Measurements from ENCODE around the gene MAP3K7CL.

Gene MAP3K7CL

DNA sequence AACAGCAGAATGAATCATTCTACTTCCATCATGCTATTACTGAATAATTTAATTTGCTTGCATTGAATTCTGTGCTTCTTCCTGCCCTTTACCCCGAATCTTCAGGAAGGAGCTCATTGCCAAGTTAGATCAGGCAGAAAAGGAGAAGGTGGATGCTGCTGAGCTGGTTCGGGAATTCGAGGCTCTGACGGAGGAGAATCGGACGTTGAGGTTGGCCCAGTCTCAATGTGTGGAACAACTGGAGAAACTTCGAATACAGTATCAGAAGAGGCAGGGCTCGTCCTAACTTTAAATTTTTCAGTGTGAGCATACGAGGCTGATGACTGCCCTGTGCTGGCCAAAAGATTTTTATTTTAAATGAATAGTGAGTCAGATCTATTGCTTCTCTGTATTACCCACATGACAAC is 44.2 kb downstream of the MAP3K7CL start:
- H3K4me3 ChIP-seq (ENCODE audit: low read depth, low read length) = no peak overlapping the region
- DNase-seq (ENCODE audit: low read depth) = no peak
- no peak for TF ChIP-seq MAX (IDR thresholded peaks at IDR 0.05; ENCODE audit: low read depth, low read length)
- TF ChIP-seq MYC (IDR thresholded peaks at IDR 0.05; ENCODE audit: low read depth, low read length) = no peak
- TF ChIP-seq POLR2A (IDR thresholded peaks at IDR 0.05; ENCODE audit: extremely low read depth, insufficient read length) = no peak
- TF ChIP-seq, protein P1, sequence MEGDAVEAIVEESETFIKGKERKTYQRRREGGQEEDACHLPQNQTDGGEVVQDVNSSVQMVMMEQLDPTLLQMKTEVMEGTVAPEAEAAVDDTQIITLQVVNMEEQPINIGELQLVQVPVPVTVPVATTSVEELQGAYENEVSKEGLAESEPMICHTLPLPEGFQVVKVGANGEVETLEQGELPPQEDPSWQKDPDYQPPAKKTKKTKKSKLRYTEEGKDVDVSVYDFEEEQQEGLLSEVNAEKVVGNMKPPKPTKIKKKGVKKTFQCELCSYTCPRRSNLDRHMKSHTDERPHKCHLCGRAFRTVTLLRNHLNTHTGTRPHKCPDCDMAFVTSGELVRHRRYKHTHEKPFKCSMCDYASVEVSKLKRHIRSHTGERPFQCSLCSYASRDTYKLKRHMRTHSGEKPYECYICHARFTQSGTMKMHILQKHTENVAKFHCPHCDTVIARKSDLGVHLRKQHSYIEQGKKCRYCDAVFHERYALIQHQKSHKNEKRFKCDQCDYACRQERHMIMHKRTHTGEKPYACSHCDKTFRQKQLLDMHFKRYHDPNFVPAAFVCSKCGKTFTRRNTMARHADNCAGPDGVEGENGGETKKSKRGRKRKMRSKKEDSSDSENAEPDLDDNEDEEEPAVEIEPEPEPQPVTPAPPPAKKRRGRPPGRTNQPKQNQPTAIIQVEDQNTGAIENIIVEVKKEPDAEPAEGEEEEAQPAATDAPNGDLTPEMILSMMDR (IDR thresholded peaks at IDR 0.05; ENCODE audit: low read depth, low read length) = no peak

- H3K4me3 ChIP-seq (ENCODE audit: low read depth, low read length) = no peak overlapping the region
- TF ChIP-seq, protein P1 (IDR thresholded peaks at IDR 0.05; ENCODE audit: low read depth, low read length) = no peak
- TF ChIP-seq MYC (IDR thresholded peaks at IDR 0.05; ENCODE audit: low read depth, low read length) = no peak
- TF ChIP-seq MAX (IDR thresholded peaks at IDR 0.05; ENCODE audit: low read depth, low read length) = no peak
- TF ChIP-seq POLR2A (IDR thresholded peaks at IDR 0.05; ENCODE audit: extremely low read depth, insufficient read length) = no peak
- no peak for DNase-seq (ENCODE audit: low read depth)
These were observed 45.1 kb downstream of the MAP3K7CL start for GRCh38 chr21:29175408-29176134.

- TF ChIP-seq, protein P1 (IDR thresholded peaks at IDR 0.05; ENCODE audit: low read depth, low read length) = no peak
- TF ChIP-seq POLR2A (IDR thresholded peaks at IDR 0.05; ENCODE audit: extremely low read depth, insufficient read length) = no peak
- TF ChIP-seq MYC (IDR thresholded peaks at IDR 0.05; ENCODE audit: low read depth, low read length) = no peak
- no peak for TF ChIP-seq MAX (IDR thresholded peaks at IDR 0.05; ENCODE audit: low read depth, low read length)
- DNase-seq (ENCODE audit: low read depth) = no peak
- no peak overlapping the region for H3K4me3 ChIP-seq (ENCODE audit: low read depth, low read length)
These were observed 46.2 kb downstream of the MAP3K7CL start for GRCh38 chr21:29176471-29177120.

DNA sequence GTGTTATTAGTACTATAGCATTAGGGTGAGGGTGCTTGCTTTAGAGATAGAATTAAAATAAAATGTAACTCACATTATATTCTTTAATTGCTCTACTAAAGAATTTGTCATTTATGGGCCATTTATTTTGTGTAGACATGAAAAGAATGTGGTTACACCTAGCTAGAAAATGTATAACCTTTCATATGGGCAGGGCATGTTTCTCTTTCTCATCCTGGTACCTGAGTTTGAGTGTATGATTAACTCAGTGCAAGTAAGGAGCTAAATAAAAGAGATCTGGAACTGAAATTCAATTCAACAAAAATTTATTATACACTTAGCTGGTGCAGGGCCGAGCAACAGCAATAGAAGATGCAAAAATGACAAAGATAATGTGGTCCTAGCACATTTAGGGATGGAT is 47.4 kb downstream of the MAP3K7CL start:
- no peak for DNase-seq (ENCODE audit: low read depth)
- no peak overlapping the region for H3K4me3 ChIP-seq (ENCODE audit: low read depth, low read length)
- TF ChIP-seq, protein P1 (IDR thresholded peaks at IDR 0.05; ENCODE audit: low read depth, low read length) = no peak
- no peak for TF ChIP-seq POLR2A (IDR thresholded peaks at IDR 0.05; ENCODE audit: extremely low read depth, insufficient read length)
- TF ChIP-seq MAX (IDR thresholded peaks at IDR 0.05; ENCODE audit: low read depth, low read length) = no peak
- no peak for TF ChIP-seq MYC (IDR thresholded peaks at IDR 0.05; ENCODE audit: low read depth, low read length)

GRCh38 chr21:29178926-29179325 is 48.5 kb downstream of the MAP3K7CL start:
- DNase-seq (ENCODE audit: low read depth) = no peak
- no peak overlapping the region for H3K4me3 ChIP-seq (ENCODE audit: low read depth, low read length)
- TF ChIP-seq POLR2A (IDR thresholded peaks at IDR 0.05; ENCODE audit: extremely low read depth, insufficient read length) = no peak
- no peak for TF ChIP-seq MYC (IDR thresholded peaks at IDR 0.05; ENCODE audit: low read depth, low read length)
- no peak for TF ChIP-seq MAX (IDR thresholded peaks at IDR 0.05; ENCODE audit: low read depth, low read length)
- TF ChIP-seq, protein P1 (IDR thresholded peaks at IDR 0.05; ENCODE audit: low read depth, low read length) = no peak

Measured in NB4 (cell line).